CD14-positive monocyte (primary cell): ENCODE measurements around the gene PPP2R2D. TPM values are rescaled to one million over a fixed set of nuclear protein-coding genes. Genes with fewer than 3 reads are reported as not detected.
A peak's percentile ranks its signal among the peaks of the same experiment; 100 is the strongest.

Source experiments
- DNase-seq, 3 donors: peaks; one replicate each; pipeline ENCODE4 v3.0.0-alpha.2; 2011 to 2022
- H2AFZ ChIP-seq: 2 replicates; pipeline ENCODE4 v1.6.0; 2012; ENCODE audit warnings: mild to moderate bottlenecking, low read depth, low read length, inconsistent platforms; ENCODE audit not compliant: insufficient read depth, poor library complexity, severe bottlenecking
- H3K27ac ChIP-seq, 2 donors: 1 replicate in 1 of 2; 2 replicates in 1 of 2; pipeline ENCODE4 v1.5.1; 2012 to 2013; ENCODE audit warnings: low read length in 2 of 2, control low read depth in 1 of 2, inconsistent platforms in 1 of 2, low read depth in 1 of 2, mild to moderate bottlenecking in 1 of 2
- H3K27me3 ChIP-seq, 2 donors: one replicate each; pipeline versions ENCODE4 v1.6.0 to v1.6.1; 2011 to 2013; ENCODE audit warnings: low read length in 2 of 2; ENCODE audit not compliant: control insufficient read depth in 2 of 2, insufficient read depth in 2 of 2
- H3K36me3 ChIP-seq, 2 donors: replicated peaks in 1 of 2; 1 replicate in 1 of 2; 2 replicates in 1 of 2; pipeline versions ENCODE4 v1.5.1 to v1.6.1; 2012 to 2013; ENCODE audit warnings: low read length in 2 of 2, control low read depth in 1 of 2, inconsistent platforms in 1 of 2, mild to moderate bottlenecking in 1 of 2; ENCODE audit not compliant: insufficient read depth in 2 of 2, control insufficient read depth in 1 of 2
- H3K4me1 ChIP-seq, 2 donors: 1 replicate in 1 of 2; 2 replicates in 1 of 2; pipeline versions ENCODE4 v1.5.1 to v1.6.1; 2012 to 2013; ENCODE audit warnings: low read length in 2 of 2, control low read depth in 1 of 2, inconsistent platforms in 1 of 2, mild to moderate bottlenecking in 1 of 2, moderate library complexity in 1 of 2; ENCODE audit not compliant: insufficient read depth in 2 of 2, control insufficient read depth in 1 of 2
- H3K4me2 ChIP-seq: replicated peaks from 2 replicates; pipeline ENCODE3; 2012; ENCODE audit warnings: low read length, moderate library complexity, mild to moderate bottlenecking; ENCODE audit not compliant: poor library complexity, severe bottlenecking; ENCODE audit errors: extremely low read depth
- H3K4me3 ChIP-seq, 3 experiments: fragments of 200-600 bp in 1 of 3; sonication (generic) in 1 of 3; replicated peaks in 1 of 3; 1 replicate in 2 of 3; 2 replicates in 1 of 3; pipeline ENCODE4 v1.5.1; 2011 to 2013; ENCODE audit warnings: low read length in 3 of 3, mild to moderate bottlenecking in 3 of 3, control low read depth in 2 of 3, low read depth in 2 of 3, inconsistent platforms in 1 of 3, moderate library complexity in 1 of 3
- H3K79me2 ChIP-seq: 2 replicates; pipeline ENCODE4 v1.6.0; 2012; ENCODE audit warnings: mild to moderate bottlenecking, control low read depth, inconsistent platforms, low read length, moderate library complexity; ENCODE audit not compliant: insufficient read depth
- H3K9ac ChIP-seq: 2 replicates; pipeline ENCODE4 v1.6.0; 2017; ENCODE audit warnings: low read length, mild to moderate bottlenecking; ENCODE audit not compliant: insufficient read depth, poor library complexity, severe bottlenecking
- H3K9me3 ChIP-seq, 2 donors: replicated peaks in 1 of 2; 1 replicate in 1 of 2; 2 replicates in 1 of 2; pipeline versions ENCODE4 v1.5.1 to v1.6.1; 2012 to 2013; ENCODE audit warnings: low read length in 2 of 2, control low read depth in 1 of 2; ENCODE audit not compliant: control insufficient read depth in 1 of 2, insufficient read depth in 1 of 2
- H4K20me1 ChIP-seq: 2 replicates; pipeline ENCODE4 v1.6.0; 2012; ENCODE audit warnings: mild to moderate bottlenecking, low read length, control low read depth, moderate library complexity; ENCODE audit not compliant: insufficient read depth
- H3K27ac Mint-ChIP-seq, 7 donors: one replicate each; pipeline ENCODE4 v1.8.0; 2020; ENCODE audit warnings: mild to moderate bottlenecking in 7 of 7, mixed read lengths in 7 of 7, moderate library complexity in 6 of 7, inconsistent platforms in 2 of 7
- H3K27me3 Mint-ChIP-seq, 3 donors: one replicate each; pipeline ENCODE4 v1.8.0; 2021 to 2022; ENCODE audit warnings: low read depth in 3 of 3, mild to moderate bottlenecking in 3 of 3, mixed read lengths in 3 of 3, moderate library complexity in 3 of 3, inconsistent platforms in 1 of 3
- H3K36me3 Mint-ChIP-seq, 2 donors: one replicate each; pipeline ENCODE4 v1.8.0; 2020; ENCODE audit warnings: mixed read lengths in 2 of 2, inconsistent platforms in 1 of 2, mild to moderate bottlenecking in 1 of 2
- H3K4me1 Mint-ChIP-seq: one replicate; pipeline ENCODE4 v1.8.0; 2020; ENCODE audit warnings: mild to moderate bottlenecking, mixed read lengths
- H3K4me3 Mint-ChIP-seq, 2 donors: one replicate each; pipeline ENCODE4 v1.8.0; 2020; ENCODE audit warnings: mild to moderate bottlenecking in 2 of 2, mixed read lengths in 2 of 2, moderate library complexity in 1 of 2
- H3K9me3 Mint-ChIP-seq, 7 donors: one replicate each; pipeline ENCODE4 v1.8.0; 2020 to 2022; ENCODE audit warnings: mixed read lengths in 7 of 7, mild to moderate bottlenecking in 6 of 7, moderate library complexity in 6 of 7, inconsistent platforms in 2 of 7
- CTCF ChIP-seq: fragments of 200-600 bp; IDR thresholded peaks from one replicate; pipeline ENCODE4 v1.8.0; 2022; ENCODE audit warnings: antibody characterized with exemption, mild to moderate bottlenecking
- WGBS: methylation state at CpG from one replicate; pipeline ENCODE4 v1.1.5; 2013; ENCODE audit warnings: missing lambda C conversion rate; ENCODE audit not compliant: insufficient coverage; 5-methylcytosine and 5-hydroxymethylcytosine counted together
- intact Hi-C, 2 donors: fragments of 100-400 bp; cut with micrococcal nuclease; formaldehyde crosslinking; loops; one replicate each; pipeline versions ENCODE4 v1.15.0 to v1.15.1; 2023
- polyA plus RNA-seq, 3 donors: library from polyadenylated mRNA; depleted of rRNA in 1 of 3; unstranded in 2 of 3; stranded (reverse) in 1 of 3; fragments of 300-500 nt in 2 of 3; fragments of >200 nt in 1 of 3; fragmentation: Illumina TruSeq in 2 of 3; gene quantifications; 1 replicate in 2 of 3; 2 replicates in 1 of 3; pipeline ENCODE4 v1.2.3, GENCODE V29; 2012 to 2021

The PPP2R2D gene
- polyA plus RNA-seq, 3 donors: 12.8 to 23.5 (median 12.9) TPM

GRCh38 chr10:131934769-131935168 lies 34.0 kb downstream of the PPP2R2D start:
- Histone ChIP-seq H4K20me1 (peaks cover 90% of the 10 kb centered on the region), H3K9ac (no peak overlapping the region), H3K4me2 (no peak overlapping the region), H2AFZ (no peak overlapping the region), H3K9me3 (no peaks in the 10 kb centered on the region), H3K36me3 (peaks cover 44 to 67% of the 10 kb centered on the region in 2 donors), H3K27ac (peak overlapping the region in 1 of 2 donors; percentile 44), H3K4me1 (no peaks in the 10 kb centered on the region), H3K27me3 (no peaks in the 10 kb centered on the region), H3K4me3 (no peak overlapping the region), H3K79me2 (peaks cover 57% of the 10 kb centered on the region)
- peak overlapping the region in 3 of 7 donors; percentile 47 to 73 (median 70) for H3K27ac Mint-ChIP-seq
- peaks cover 3% of the 10 kb centered on the region for H3K4me1 Mint-ChIP-seq
- H3K36me3 Mint-ChIP-seq: peaks cover 43 to 69% of the 10 kb centered on the region in 2 donors
- no peak overlapping the region for H3K4me3 Mint-ChIP-seq
- 94% methylated on average over 3 of the region's 8 CpGs for WGBS
- DNase-seq: no peak
- TF ChIP-seq CTCF: no peak
- intact Hi-C loops: no loop called here
- H3K27me3 Mint-ChIP-seq: peaks cover 0 to 2% (median 0%) of the 10 kb centered on the region in 3 donors
- peaks cover 0 to 3% (median 0%) of the 10 kb centered on the region in 7 donors for H3K9me3 Mint-ChIP-seq

- no peak for DNase-seq
- H3K36me3 Mint-ChIP-seq: peaks cover 42 to 69% of the 10 kb centered on the region in 2 donors
- H4K20me1 ChIP-seq: peaks cover 85% of the 10 kb centered on the region
- peaks cover 53% of the 10 kb centered on the region for H3K79me2 ChIP-seq
- H3K36me3 ChIP-seq: peaks cover 49 to 67% of the 10 kb centered on the region in 2 donors
- H3K4me3 ChIP-seq: no peak overlapping the region
- H3K27me3 ChIP-seq: no peaks in the 10 kb centered on the region
- peak overlapping the region in 1 of 2 donors; percentile 44 for H3K27ac ChIP-seq
- H3K4me1 ChIP-seq: no peaks in the 10 kb centered on the region
- H3K27me3 Mint-ChIP-seq: peaks cover 0 to 2% (median 0%) of the 10 kb centered on the region in 3 donors
- no peak for TF ChIP-seq CTCF
- intact Hi-C loops: no loop called here
- no peaks in the 10 kb centered on the region for H3K4me1 Mint-ChIP-seq
- H3K4me3 Mint-ChIP-seq: no peak overlapping the region
- no peak overlapping the region for H3K9ac ChIP-seq
- H3K4me2 ChIP-seq: no peak overlapping the region
- peak overlapping the region in 4 of 7 donors; percentile 46 to 73 (median 67) for H3K27ac Mint-ChIP-seq
- H3K9me3 ChIP-seq: no peaks in the 10 kb centered on the region
- no peak overlapping the region for H2AFZ ChIP-seq
- H3K9me3 Mint-ChIP-seq: peaks cover 0 to 3% (median 0%) of the 10 kb centered on the region in 7 donors
- WGBS: no CpG with 5 or more reads among the region's 1 CpG
Measured at GRCh38 chr10:131935260-131935659, 34.5 kb downstream of the PPP2R2D start.
